Measurements from ENCODE around the gene ANKS6.

The ANKS6 gene

GRCh38 chr9:98747476-98747875 is 48.9 kb downstream of the ANKS6 start:
- Histone ChIP-seq H3K4me1 (ENCODE audit: insufficient read depth, low read length, poor library complexity, severe bottlenecking) (peaks cover 10% of the 10 kb centered on the region), H3K36me3 (ENCODE audit: insufficient read depth, low read length) (no peaks in the 10 kb centered on the region), H3K4me3 (ENCODE audit: low read length, poor library complexity, severe bottlenecking) (no peak overlapping the region), H3K27me3 (ENCODE audit: insufficient read depth, low read length, poor library complexity, severe bottlenecking) (no peaks in the 10 kb centered on the region), H3K9ac (ENCODE audit: low read depth, low read length, poor library complexity, severe bottlenecking) (no peak overlapping the region), H3K4me2 (ENCODE audit: low read depth, low read length, poor library complexity, severe bottlenecking) (no peak overlapping the region), H2AFZ (ENCODE audit: low read length) (no peak overlapping the region), H3K9me3 (ENCODE audit: insufficient read depth, low read depth, low read length) (no peaks in the 10 kb centered on the region), H4K20me1 (ENCODE audit: insufficient read depth, low read length, poor library complexity, severe bottlenecking) (no peaks in the 10 kb centered on the region), H3K9me2 (replicated peaks; ENCODE audit: low read depth, low read length) (no peaks in the 10 kb centered on the region), H3K79me2 (ENCODE audit: insufficient read depth, low read length) (no peaks in the 10 kb centered on the region), H3F3A (ENCODE audit: low read depth) (no peaks in the 10 kb centered on the region)
- TF ChIP-seq CTCF (conservative IDR thresholded peaks at IDR 0.05; ENCODE audit: low read length) = no peak
- TF ChIP-seq EZH2phosphoT487 (IDR thresholded peaks at IDR 0.05; ENCODE audit: borderline replicate concordance) = no peak

GRCh38 chr9:98745470-98745869 is 50.9 kb downstream of the ANKS6 start:
- Histone ChIP-seq H3F3A (ENCODE audit: low read depth) (peaks cover 8% of the 10 kb centered on the region; the same call in 1 of the 2 replicates), H3K79me2 (ENCODE audit: insufficient read depth, low read length) (no peaks in the 10 kb centered on the region), H3K27me3 (ENCODE audit: insufficient read depth, low read length, poor library complexity, severe bottlenecking) (no peaks in the 10 kb centered on the region), H3K9me2 (replicated peaks; ENCODE audit: low read depth, low read length) (no peaks in the 10 kb centered on the region), H3K4me2 (ENCODE audit: low read depth, low read length, poor library complexity, severe bottlenecking) (no peak overlapping the region), H3K36me3 (ENCODE audit: insufficient read depth, low read length) (no peaks in the 10 kb centered on the region), H3K4me1 (ENCODE audit: insufficient read depth, low read length, poor library complexity, severe bottlenecking) (peaks cover 29% of the 10 kb centered on the region), H3K9me3 (ENCODE audit: insufficient read depth, low read depth, low read length) (no peaks in the 10 kb centered on the region), H3K4me3 (ENCODE audit: low read length, poor library complexity, severe bottlenecking) (no peak overlapping the region), H4K20me1 (ENCODE audit: insufficient read depth, low read length, poor library complexity, severe bottlenecking) (no peaks in the 10 kb centered on the region), H2AFZ (ENCODE audit: low read length) (no peak overlapping the region), H3K9ac (ENCODE audit: low read depth, low read length, poor library complexity, severe bottlenecking) (no peak overlapping the region)
- TF ChIP-seq EZH2phosphoT487 (IDR thresholded peaks at IDR 0.05; ENCODE audit: borderline replicate concordance) = no peak
- TF ChIP-seq CTCF (conservative IDR thresholded peaks at IDR 0.05; ENCODE audit: low read length) = no peak

- Histone ChIP-seq H3K4me3 (ENCODE audit: low read length, poor library complexity, severe bottlenecking) (no peak overlapping the region), H3K36me3 (ENCODE audit: insufficient read depth, low read length) (no peaks in the 10 kb centered on the region), H3K79me2 (ENCODE audit: insufficient read depth, low read length) (no peaks in the 10 kb centered on the region), H3F3A (ENCODE audit: low read depth) (peaks cover 11% of the 10 kb centered on the region), H4K20me1 (ENCODE audit: insufficient read depth, low read length, poor library complexity, severe bottlenecking) (no peaks in the 10 kb centered on the region), H2AFZ (ENCODE audit: low read length) (no peak overlapping the region), H3K4me2 (ENCODE audit: low read depth, low read length, poor library complexity, severe bottlenecking) (no peak overlapping the region), H3K9ac (ENCODE audit: low read depth, low read length, poor library complexity, severe bottlenecking) (no peak overlapping the region), H3K9me3 (ENCODE audit: insufficient read depth, low read depth, low read length) (no peaks in the 10 kb centered on the region), H3K9me2 (replicated peaks; ENCODE audit: low read depth, low read length) (no peaks in the 10 kb centered on the region), H3K4me1 (ENCODE audit: insufficient read depth, low read length, poor library complexity, severe bottlenecking) (peaks cover 34% of the 10 kb centered on the region), H3K27me3 (ENCODE audit: insufficient read depth, low read length, poor library complexity, severe bottlenecking) (no peaks in the 10 kb centered on the region)
- TF ChIP-seq EZH2phosphoT487 (IDR thresholded peaks at IDR 0.05; ENCODE audit: borderline replicate concordance) (no peak), CTCF (conservative IDR thresholded peaks at IDR 0.05; ENCODE audit: low read length) (no peak)
These were observed 52.3 kb downstream of the ANKS6 start for GRCh38 chr9:98743818-98744611.

All from Loucy (cell line).